ENCODE data around the gene FHOD1. TPM values are rescaled to one million over a fixed set of nuclear protein-coding genes. Genes with fewer than 3 reads are reported as not detected.

FHOD1 gene
- total and polyA plus RNA-seq, 2 donors (not counting 1 experiment from before 2014, with no cell fraction given), result 7.1 to 32.7 TPM

DNA sequence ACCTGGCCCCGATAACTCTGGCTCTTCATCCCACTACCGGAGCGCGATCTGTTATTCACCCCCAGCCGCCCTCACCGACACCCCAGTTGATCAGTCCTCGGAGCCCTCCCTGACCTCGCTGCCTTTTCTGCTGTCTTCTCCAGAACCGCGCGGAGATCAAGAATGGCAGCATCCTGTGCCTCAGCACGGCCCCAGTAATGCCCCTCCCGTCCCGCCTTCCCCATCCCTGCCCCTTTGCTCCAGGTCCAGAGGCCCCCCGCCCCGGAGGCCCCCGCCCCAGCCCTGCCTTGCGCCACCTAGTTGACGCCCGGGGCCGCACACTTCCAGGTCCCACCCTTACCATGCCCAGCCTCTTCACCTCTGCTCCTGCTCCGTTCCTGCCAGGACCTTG lies 47.5 kb downstream of the FHOD1 start:
- H3K27me3 ChIP-seq (ENCODE audit: control insufficient read depth, insufficient read depth, low read length), result no peaks in the 10 kb centered on the region
- no peak for DNase-seq (ENCODE audit: low read depth in 2 of 2)
- H3K4me1 ChIP-seq (ENCODE audit: control insufficient read depth, extremely low read depth, insufficient read depth, low read length), result no peaks in the 10 kb centered on the region
- H3K4me3 ChIP-seq (replicated peaks in 1 of 4; ENCODE audit: control extremely low read depth in 1 of 4, insufficient read depth in 1 of 4, low read depth in 3 of 4, low read length in 4 of 4), result no peak overlapping the region
- peaks cover under 1% of the 10 kb centered on the region for H3K79me2 ChIP-seq (ENCODE audit: control insufficient read depth, insufficient read depth, low read length)
- no peak overlapping the region for H3K9ac ChIP-seq (ENCODE audit: insufficient read depth, low read length)
- H3K36me3 ChIP-seq (ENCODE audit: control insufficient read depth, insufficient read depth, low read length), result peaks cover 50% of the 10 kb centered on the region
- no peaks in the 10 kb centered on the region for H4K20me1 ChIP-seq (ENCODE audit: control insufficient read depth, extremely low read depth, insufficient read depth, low read length)
- H3K27ac ChIP-seq (ENCODE audit: insufficient read depth, low read length), result no peak overlapping the region
- no peak overlapping the region for H2AFZ ChIP-seq (ENCODE audit: low read length)
- H3K4me2 ChIP-seq (ENCODE audit: extremely low read depth, insufficient read depth, low read length), result no peak overlapping the region
- no peak for TF ChIP-seq EZH2 (IDR thresholded peaks at IDR 0.05; ENCODE audit: low read length, missing control alignments)
- TF ChIP-seq, protein P1, sequence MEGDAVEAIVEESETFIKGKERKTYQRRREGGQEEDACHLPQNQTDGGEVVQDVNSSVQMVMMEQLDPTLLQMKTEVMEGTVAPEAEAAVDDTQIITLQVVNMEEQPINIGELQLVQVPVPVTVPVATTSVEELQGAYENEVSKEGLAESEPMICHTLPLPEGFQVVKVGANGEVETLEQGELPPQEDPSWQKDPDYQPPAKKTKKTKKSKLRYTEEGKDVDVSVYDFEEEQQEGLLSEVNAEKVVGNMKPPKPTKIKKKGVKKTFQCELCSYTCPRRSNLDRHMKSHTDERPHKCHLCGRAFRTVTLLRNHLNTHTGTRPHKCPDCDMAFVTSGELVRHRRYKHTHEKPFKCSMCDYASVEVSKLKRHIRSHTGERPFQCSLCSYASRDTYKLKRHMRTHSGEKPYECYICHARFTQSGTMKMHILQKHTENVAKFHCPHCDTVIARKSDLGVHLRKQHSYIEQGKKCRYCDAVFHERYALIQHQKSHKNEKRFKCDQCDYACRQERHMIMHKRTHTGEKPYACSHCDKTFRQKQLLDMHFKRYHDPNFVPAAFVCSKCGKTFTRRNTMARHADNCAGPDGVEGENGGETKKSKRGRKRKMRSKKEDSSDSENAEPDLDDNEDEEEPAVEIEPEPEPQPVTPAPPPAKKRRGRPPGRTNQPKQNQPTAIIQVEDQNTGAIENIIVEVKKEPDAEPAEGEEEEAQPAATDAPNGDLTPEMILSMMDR (conservative IDR thresholded peaks at IDR 0.05 in 1 of 2, IDR thresholded peaks at IDR 0.05 in 1 of 2; ENCODE audit: low read depth in 1 of 2, low read length in 2 of 2), result no peak
- H3K9me3 ChIP-seq (ENCODE audit: control insufficient read depth, insufficient read depth, low read depth, low read length), result no peaks in the 10 kb centered on the region

DNA sequence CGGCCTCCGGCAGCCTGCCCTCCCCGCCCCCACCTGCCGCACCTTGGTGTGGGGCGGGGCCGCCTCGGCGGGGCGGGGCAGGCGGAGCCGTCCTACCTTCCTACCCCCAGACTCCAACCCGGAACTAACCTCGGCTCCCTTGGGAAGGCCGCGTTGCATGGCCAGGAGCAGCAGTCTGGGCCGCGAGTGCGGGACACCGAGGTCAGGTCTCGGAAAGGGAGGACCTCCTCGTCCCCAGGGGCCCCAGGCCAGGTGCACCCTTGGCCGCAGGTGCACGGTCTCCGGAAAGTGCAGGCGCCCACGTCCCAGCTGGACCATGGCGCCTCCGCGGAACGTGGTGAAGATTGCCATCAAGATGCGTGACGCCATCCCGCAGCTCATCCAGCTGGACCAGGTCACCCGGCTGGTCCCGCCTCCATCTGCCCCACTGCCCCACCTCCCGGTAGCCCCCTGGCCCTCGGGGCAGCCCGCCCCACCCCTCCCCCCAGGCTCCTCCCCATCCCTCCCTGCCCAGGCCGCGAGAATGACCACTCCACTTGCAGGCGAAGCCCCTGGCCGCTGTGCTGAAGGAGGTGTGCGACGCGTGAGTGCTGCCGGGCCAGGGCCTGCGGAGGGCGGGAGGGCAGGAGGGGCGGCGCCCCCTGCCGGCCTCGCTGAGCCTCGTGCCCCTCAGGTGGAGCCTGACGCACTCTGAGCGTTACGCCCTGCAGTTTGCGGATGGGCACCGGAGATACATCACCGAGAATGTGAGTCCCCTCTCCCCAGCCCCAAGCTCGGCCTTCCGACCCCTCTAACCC lies 48.1 kb downstream of the FHOD1 start, which contains the start of gene ELMO3:
Gene ELMO3, plus strand, starts transcription at position 121 of the 797 bp plus-strand sequence. Its CDS starts 196 bp downstream, at position 317.
- H2AFZ ChIP-seq (ENCODE audit: low read length), result no peak within 1 kb of the TSS
- no peak for TF ChIP-seq EZH2 (IDR thresholded peaks at IDR 0.05; ENCODE audit: low read length, missing control alignments)
- TF ChIP-seq, protein P1 (conservative IDR thresholded peaks at IDR 0.05 in 1 of 2, IDR thresholded peaks at IDR 0.05 in 1 of 2; ENCODE audit: low read depth in 1 of 2, low read length in 2 of 2), result peak in 1 of 2 donors; percentile 36
- no peak for DNase-seq (ENCODE audit: low read depth in 2 of 2)
- no peaks in the 10 kb centered on the region for H3K4me1 ChIP-seq (ENCODE audit: control insufficient read depth, extremely low read depth, insufficient read depth, low read length)
- H3K4me3 ChIP-seq (replicated peaks in 1 of 4; ENCODE audit: control extremely low read depth in 1 of 4, insufficient read depth in 1 of 4, low read depth in 3 of 4, low read length in 4 of 4), result no peak within 1 kb of the TSS
- peaks cover 6% of the 10 kb centered on the region for H3K79me2 ChIP-seq (ENCODE audit: control insufficient read depth, insufficient read depth, low read length)
- H3K4me2 ChIP-seq (ENCODE audit: extremely low read depth, insufficient read depth, low read length), result no peak within 1 kb of the TSS
- H3K27me3 ChIP-seq (ENCODE audit: control insufficient read depth, insufficient read depth, low read length), result no peaks in the 10 kb centered on the region
- no peak within 1 kb of the TSS for H3K27ac ChIP-seq (ENCODE audit: insufficient read depth, low read length)
- H3K36me3 ChIP-seq (ENCODE audit: control insufficient read depth, insufficient read depth, low read length), result peaks cover 54% of the 10 kb centered on the region
- H3K9me3 ChIP-seq (ENCODE audit: control insufficient read depth, insufficient read depth, low read depth, low read length), result no peaks in the 10 kb centered on the region
- no peak within 1 kb of the TSS for H3K9ac ChIP-seq (ENCODE audit: insufficient read depth, low read length)
- H4K20me1 ChIP-seq (ENCODE audit: control insufficient read depth, extremely low read depth, insufficient read depth, low read length), result no peaks in the 10 kb centered on the region

DNA sequence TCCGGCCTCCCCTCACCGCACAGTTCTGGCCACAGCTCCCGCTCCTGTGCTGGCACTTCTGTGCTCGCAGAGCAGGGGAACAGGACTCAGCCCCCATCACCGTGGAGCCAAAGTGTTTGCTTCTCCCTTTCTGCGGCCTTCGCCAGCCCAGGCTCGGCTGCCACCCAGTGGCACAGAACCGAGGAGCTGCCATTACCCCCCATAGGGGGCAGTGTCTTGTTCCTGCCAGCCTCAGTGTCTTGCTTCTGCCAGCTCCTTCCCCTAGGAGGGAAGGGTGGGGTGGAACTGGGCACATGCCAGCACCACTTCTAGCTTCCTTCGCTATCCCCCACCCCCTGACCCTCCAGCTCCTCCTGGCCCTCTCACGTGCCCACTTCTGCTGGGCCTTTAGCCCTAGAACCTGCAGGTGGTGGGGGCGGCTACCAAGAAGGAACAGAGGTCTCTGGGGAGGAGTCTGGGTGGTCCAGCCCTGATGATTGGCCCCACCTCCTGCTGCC lies 49.0 kb downstream of the FHOD1 start:
- Histone ChIP-seq H3K4me2 (ENCODE audit: extremely low read depth, insufficient read depth, low read length) (no peak overlapping the region), H3K9ac (ENCODE audit: insufficient read depth, low read length) (no peak overlapping the region), H3K79me2 (ENCODE audit: control insufficient read depth, insufficient read depth, low read length) (peaks cover 15% of the 10 kb centered on the region), H4K20me1 (ENCODE audit: control insufficient read depth, extremely low read depth, insufficient read depth, low read length) (no peaks in the 10 kb centered on the region), H3K4me1 (ENCODE audit: control insufficient read depth, extremely low read depth, insufficient read depth, low read length) (peaks cover 3% of the 10 kb centered on the region), H3K9me3 (ENCODE audit: control insufficient read depth, insufficient read depth, low read depth, low read length) (no peaks in the 10 kb centered on the region), H2AFZ (ENCODE audit: low read length) (no peak overlapping the region), H3K36me3 (ENCODE audit: control insufficient read depth, insufficient read depth, low read length) (peaks cover 53% of the 10 kb centered on the region), H3K27me3 (ENCODE audit: control insufficient read depth, insufficient read depth, low read length) (no peaks in the 10 kb centered on the region), H3K27ac (ENCODE audit: insufficient read depth, low read length) (no peak overlapping the region), H3K4me3 (replicated peaks in 1 of 4; ENCODE audit: control extremely low read depth in 1 of 4, insufficient read depth in 1 of 4, low read depth in 3 of 4, low read length in 4 of 4) (no peak overlapping the region)
- no peak for TF ChIP-seq EZH2 (IDR thresholded peaks at IDR 0.05; ENCODE audit: low read length, missing control alignments)
- TF ChIP-seq, protein P1 (conservative IDR thresholded peaks at IDR 0.05 in 1 of 2, IDR thresholded peaks at IDR 0.05 in 1 of 2; ENCODE audit: low read depth in 1 of 2, low read length in 2 of 2), result peak; percentile 59 to 71
- DNase-seq (ENCODE audit: low read depth in 2 of 2), result peak; percentile 24 to 54
